Trophoblast cell (in vitro differentiated cells and primary cell): Measurements from ENCODE around the gene UBE2C.
A peak's percentile ranks its signal among the peaks of the same experiment; 100 is the strongest.

ENCODE experiments used
- DNase-seq, 2 donors: peaks; one replicate each; pipeline ENCODE4 v3.0.0-alpha.2; 2016
- H2AFZ ChIP-seq: 2 replicates; pipeline ENCODE4 v1.6.1; 2013; ENCODE audit warnings: low read length, moderate library complexity, mild to moderate bottlenecking; ENCODE audit not compliant: insufficient read depth, poor library complexity
- H2AK5ac ChIP-seq: 2 replicates; pipeline ENCODE4 v1.6.1; 2013; ENCODE audit warnings: mild to moderate bottlenecking, low read length
- H2BK120ac ChIP-seq: 2 replicates; pipeline ENCODE4 v1.6.1; 2013; ENCODE audit warnings: low read length, mild to moderate bottlenecking, moderate library complexity; ENCODE audit not compliant: insufficient read depth, poor library complexity
- H2BK12ac ChIP-seq: 2 replicates; pipeline ENCODE4 v1.6.1; 2013; ENCODE audit warnings: mild to moderate bottlenecking, low read length, moderate library complexity
- H2BK5ac ChIP-seq: 2 replicates; pipeline ENCODE4 v1.6.1; 2013; ENCODE audit warnings: low read length, low read depth, moderate library complexity, mild to moderate bottlenecking; ENCODE audit not compliant: poor library complexity
- H3K14ac ChIP-seq: 2 replicates; pipeline ENCODE4 v1.6.1; 2013; ENCODE audit warnings: mild to moderate bottlenecking, low read length
- H3K18ac ChIP-seq: 2 replicates; pipeline ENCODE4 v1.6.1; 2013; ENCODE audit warnings: mild to moderate bottlenecking, low read length
- H3K23ac ChIP-seq: 2 replicates; pipeline ENCODE4 v1.6.1; 2013; ENCODE audit warnings: low read length
- H3K27ac ChIP-seq: 2 replicates; pipeline ENCODE4 v1.5.1; 2013; ENCODE audit warnings: low read depth, mild to moderate bottlenecking, inconsistent platforms, low read length, moderate library complexity
- H3K27me3 ChIP-seq: 2 replicates; pipeline ENCODE4 v1.6.1; 2013; ENCODE audit warnings: inconsistent platforms, mild to moderate bottlenecking, low read length, moderate library complexity; ENCODE audit not compliant: insufficient read depth
- H3K36me3 ChIP-seq, 2 experiments: 1 replicate in 1 of 2; 2 replicates in 1 of 2; pipeline ENCODE4 v1.6.1; 2013; ENCODE audit warnings: low read length in 2 of 2, mild to moderate bottlenecking in 2 of 2, moderate library complexity in 1 of 2; ENCODE audit not compliant: insufficient read depth in 2 of 2, control insufficient read depth in 1 of 2
- H3K4ac ChIP-seq: 2 replicates; pipeline ENCODE4 v1.6.1; 2013; ENCODE audit warnings: low read depth, mild to moderate bottlenecking, low read length, moderate library complexity
- H3K4me1 ChIP-seq, 2 experiments: 1 replicate in 1 of 2; 2 replicates in 1 of 2; pipeline ENCODE4 v1.6.1; 2013; ENCODE audit warnings: low read length in 2 of 2, mild to moderate bottlenecking in 2 of 2, moderate library complexity in 1 of 2; ENCODE audit not compliant: insufficient read depth in 2 of 2, control insufficient read depth in 1 of 2
- H3K4me2 ChIP-seq: 2 replicates; pipeline ENCODE4 v1.6.1; 2013; ENCODE audit warnings: inconsistent platforms, mild to moderate bottlenecking, low read length, moderate library complexity
- H3K4me3 ChIP-seq: 2 replicates; pipeline ENCODE4 v1.5.1; 2013; ENCODE audit warnings: mild to moderate bottlenecking, low read depth, low read length, inconsistent platforms
- H3K79me1 ChIP-seq: one replicate; pipeline ENCODE4 v1.6.1; 2013; ENCODE audit warnings: low read length
- H3K79me2 ChIP-seq: 2 replicates; pipeline ENCODE4 v1.6.1; 2013; ENCODE audit warnings: low read length, mild to moderate bottlenecking; ENCODE audit not compliant: control insufficient read depth, insufficient read depth, poor library complexity
- H3K9ac ChIP-seq: 2 replicates; pipeline ENCODE4 v1.6.1; 2013; ENCODE audit warnings: mild to moderate bottlenecking, low read length
- H3K9me3 ChIP-seq: 2 replicates; pipeline ENCODE4 v1.6.1; 2013; ENCODE audit warnings: low read depth, mild to moderate bottlenecking, control low read depth, inconsistent platforms, low read length; ENCODE audit not compliant: insufficient read depth
- H4K12ac ChIP-seq: 2 replicates; pipeline ENCODE4 v1.6.1; 2013; ENCODE audit warnings: low read depth, mild to moderate bottlenecking, low read length, moderate library complexity
- H4K8ac ChIP-seq: 2 replicates; pipeline ENCODE4 v1.6.1; 2013; ENCODE audit warnings: low read depth, mild to moderate bottlenecking, low read length, moderate library complexity
- H4K91ac ChIP-seq: one replicate; pipeline ENCODE4 v1.6.1; 2013; ENCODE audit warnings: low read depth, mild to moderate bottlenecking, low read length, moderate library complexity
- WGBS: extraction: QIAGEN DNeasy Blood & Tissue Kit; methylation state at CpG from one replicate; pipeline ENCODE4 v1.1.7; 2013; ENCODE audit warnings: missing lambda C conversion rate; ENCODE audit not compliant: insufficient read length, insufficient coverage; ENCODE audit errors: extremely low coverage; 5-methylcytosine and 5-hydroxymethylcytosine counted together

UBE2C gene

GRCh38 chr20:45813489-45813888, 1.0 kb downstream of the UBE2C start:
- peak overlapping the region; percentile 85 for H3K9ac ChIP-seq
- H3K79me2 ChIP-seq: peaks cover 10% of the 10 kb centered on the region
- WGBS: no CpG with 5 or more reads among the region's 7 CpGs
- H4K12ac ChIP-seq: no peak overlapping the region
- no peak overlapping the region for H2AK5ac ChIP-seq
- H3K18ac ChIP-seq: no peak overlapping the region
- H3K36me3 ChIP-seq: peaks cover 19 to 44% of the 10 kb centered on the region in 2 experiments
- no peaks in the 10 kb centered on the region for H3K27me3 ChIP-seq
- H3K9me3 ChIP-seq: no peaks in the 10 kb centered on the region
- H3K79me1 ChIP-seq: peaks cover 6% of the 10 kb centered on the region
- no peak overlapping the region for H2BK12ac ChIP-seq
- no peak overlapping the region for H2BK120ac ChIP-seq
- peak overlapping the region; percentile 88 for H3K4me2 ChIP-seq
- no peak overlapping the region for H3K23ac ChIP-seq
- H3K27ac ChIP-seq: no peak overlapping the region
- H4K91ac ChIP-seq: no peak overlapping the region
- H3K4me3 ChIP-seq: peak overlapping the region; percentile 93
- peaks cover 7 to 18% of the 10 kb centered on the region in 2 experiments for H3K4me1 ChIP-seq
- no peak overlapping the region for H2BK5ac ChIP-seq
- peak overlapping the region; percentile 96 for H3K4ac ChIP-seq
- H2AFZ ChIP-seq: no peak overlapping the region
- peak overlapping the region; percentile 88 for H4K8ac ChIP-seq
- no peak overlapping the region for H3K14ac ChIP-seq
- DNase-seq: no peak

DNA sequence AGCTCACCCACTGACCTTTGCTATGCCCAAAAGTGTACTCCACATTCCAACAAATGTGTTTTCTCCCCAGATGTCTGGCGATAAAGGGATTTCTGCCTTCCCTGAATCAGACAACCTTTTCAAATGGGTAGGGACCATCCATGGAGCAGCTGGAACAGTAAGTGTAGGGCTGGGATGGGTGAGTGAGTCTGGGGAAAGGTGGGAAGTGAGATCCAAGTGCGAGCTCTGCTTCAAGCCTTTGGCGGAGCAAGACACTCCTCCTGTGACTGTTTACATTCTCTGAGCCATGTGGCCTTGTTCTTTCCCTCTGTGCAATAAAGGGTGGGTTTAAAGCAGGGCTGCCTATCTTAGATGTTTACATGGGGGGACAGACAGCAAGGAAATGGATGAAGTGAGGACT, 1.9 kb downstream of the UBE2C start:
- Histone ChIP-seq H2AFZ (no peak overlapping the region), H3K4ac (no peak overlapping the region), H3K4me2 (peak overlapping the region; percentile 3), H3K9ac (no peak overlapping the region), H3K79me1 (peaks cover 6% of the 10 kb centered on the region), H2BK12ac (no peak overlapping the region), H3K14ac (no peak overlapping the region), H3K9me3 (no peaks in the 10 kb centered on the region), H3K36me3 (peaks cover 17 to 38% of the 10 kb centered on the region in 2 experiments), H3K18ac (no peak overlapping the region), H3K79me2 (peaks cover 10% of the 10 kb centered on the region), H3K4me3 (no peak overlapping the region), H2AK5ac (no peak overlapping the region), H3K27me3 (no peaks in the 10 kb centered on the region), H2BK5ac (no peak overlapping the region), H3K27ac (no peak overlapping the region), H3K4me1 (peaks cover 7 to 19% of the 10 kb centered on the region in 2 experiments), H3K23ac (no peak overlapping the region), H4K8ac (no peak overlapping the region), H2BK120ac (no peak overlapping the region), H4K12ac (no peak overlapping the region), H4K91ac (no peak overlapping the region)
- no CpG with 5 or more reads among the region's 3 CpGs for whole genome bisulfite sequencing
- DNase-seq: no peak

DNA sequence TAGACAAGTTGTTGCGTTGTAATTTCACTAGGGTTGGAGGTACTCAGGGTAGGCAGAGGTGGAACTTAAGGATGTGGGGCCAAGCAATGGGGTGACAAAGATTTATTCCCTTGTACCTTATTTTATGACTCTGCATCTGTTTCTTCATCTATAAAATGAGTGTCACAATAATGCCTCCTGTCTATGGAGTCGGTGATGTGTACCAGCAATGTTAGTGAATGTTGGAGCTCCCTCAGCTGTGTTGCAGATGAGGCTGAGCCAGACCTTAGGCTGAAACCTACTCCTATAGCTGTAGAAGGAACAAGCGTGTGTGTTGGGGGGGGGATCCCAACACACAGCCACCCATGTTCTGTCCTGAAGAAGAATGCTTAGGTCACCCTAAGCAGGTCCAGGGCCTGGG, 4.5 kb downstream of the UBE2C start:
- Histone ChIP-seq H3K4me2 (no peak overlapping the region), H3K27me3 (no peaks in the 10 kb centered on the region), H2AFZ (no peak overlapping the region), H3K79me1 (peaks cover 6% of the 10 kb centered on the region), H3K36me3 (peaks cover 11 to 22% of the 10 kb centered on the region in 2 experiments), H3K4ac (no peak overlapping the region), H2AK5ac (no peak overlapping the region), H3K23ac (no peak overlapping the region), H4K8ac (no peak overlapping the region), H4K91ac (no peak overlapping the region), H2BK5ac (no peak overlapping the region), H3K14ac (no peak overlapping the region), H3K9me3 (no peaks in the 10 kb centered on the region), H3K9ac (no peak overlapping the region), H3K4me3 (no peak overlapping the region), H2BK120ac (no peak overlapping the region), H3K18ac (no peak overlapping the region), H4K12ac (no peak overlapping the region), H3K79me2 (peaks cover 10% of the 10 kb centered on the region), H3K4me1 (peaks cover 7 to 21% of the 10 kb centered on the region in 2 experiments), H3K27ac (peak overlapping the region; percentile 14), H2BK12ac (no peak overlapping the region)
- WGBS: no CpG with 5 or more reads among the region's 3 CpGs
- DNase-seq: no peak

- no peak overlapping the region for H4K91ac ChIP-seq
- peak; percentile 66 to 90 for DNase-seq
- peaks cover 9% of the 10 kb centered on the region for H3K79me2 ChIP-seq
- no peak overlapping the region for H3K4me2 ChIP-seq
- H4K8ac ChIP-seq: no peak overlapping the region
- peaks cover 8 to 22% of the 10 kb centered on the region in 2 experiments for H3K4me1 ChIP-seq
- H2BK120ac ChIP-seq: no peak overlapping the region
- WGBS: no CpG with 5 or more reads among the region's 9 CpGs
- no peak overlapping the region for H3K23ac ChIP-seq
- H3K9me3 ChIP-seq: no peaks in the 10 kb centered on the region
- no peak overlapping the region for H3K4ac ChIP-seq
- peak overlapping the region; percentile 14 for H3K27ac ChIP-seq
- no peak overlapping the region for H3K18ac ChIP-seq
- H3K9ac ChIP-seq: no peak overlapping the region
- no peak overlapping the region for H4K12ac ChIP-seq
- no peak overlapping the region for H2BK5ac ChIP-seq
- H3K27me3 ChIP-seq: no peaks in the 10 kb centered on the region
- H2BK12ac ChIP-seq: no peak overlapping the region
- peaks cover 5% of the 10 kb centered on the region for H3K79me1 ChIP-seq
- peaks cover 11 to 22% of the 10 kb centered on the region in 2 experiments for H3K36me3 ChIP-seq
- H2AFZ ChIP-seq: no peak overlapping the region
- no peak overlapping the region for H3K4me3 ChIP-seq
- H3K14ac ChIP-seq: no peak overlapping the region
- no peak overlapping the region for H2AK5ac ChIP-seq
Observed at GRCh38 chr20:45817376-45818194, 5.1 kb downstream of the UBE2C start.
